Activated CD4-positive, alpha-beta T cell treated with anti-CD3 and anti-CD28 coated beads for 4 hours (primary cell): ENCODE measurements around the gene ERGIC2.
"Not testable (repeated sequence)": the region's sequence is repeated elsewhere in the genome, so short reads cannot be mapped to it uniquely, and the experiment has no call there.

ENCODE experiments used
- DNase-seq, 2 donors: peaks; one replicate each; pipeline ENCODE4 v3.0.0-alpha.2; 2020

Gene ERGIC2

DNA sequence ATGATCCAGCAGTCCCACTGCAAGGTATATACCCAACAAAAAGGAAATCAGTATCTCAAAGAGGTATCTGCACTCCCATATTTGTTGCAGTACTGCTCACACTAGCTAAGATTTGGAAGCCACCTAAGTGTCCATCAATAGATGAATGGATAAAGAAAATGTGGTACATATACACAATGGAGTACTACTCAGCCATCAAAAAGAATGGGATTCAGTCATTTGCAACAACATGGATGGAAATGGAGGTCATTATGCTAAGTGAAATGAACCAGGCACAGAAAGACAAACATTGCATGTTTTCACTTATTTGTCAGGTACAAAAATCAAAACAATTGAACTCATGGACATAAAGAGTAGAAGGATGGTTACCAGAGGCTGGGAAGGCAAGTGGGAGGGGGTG is 90.5 kb downstream of the ERGIC2 start:
- not testable (repeated sequence) for DNase-seq

GRCh38 chr12:29288031-29288430 is 92.9 kb downstream of the ERGIC2 start:
- no peak for DNase-seq

- DNase-seq: no peak
These were observed 93.3 kb downstream of the ERGIC2 start for GRCh38 chr12:29287622-29288021.
